Mesenchymal stem cell (in vitro differentiated cells and primary cell): ENCODE results near the gene FBXL20.

Experiments used
- DNase-seq: peaks from one replicate; pipeline ENCODE4 v3.0.0-alpha.2; 2013
- H2AFZ ChIP-seq: one replicate; pipeline ENCODE4 v1.6.1; 2013; ENCODE audit warnings: low read depth, mild to moderate bottlenecking, control low read depth, inconsistent platforms, low read length, moderate library complexity
- H2AK5ac ChIP-seq: 2 replicates; pipeline ENCODE4 v1.6.1; 2013; ENCODE audit warnings: low read length, moderate library complexity, mild to moderate bottlenecking, inconsistent platforms; ENCODE audit not compliant: severe bottlenecking
- H2BK120ac ChIP-seq: one replicate; pipeline ENCODE4 v1.6.1; 2013; ENCODE audit warnings: low read depth, mild to moderate bottlenecking, inconsistent platforms, low read length, moderate library complexity
- H2BK12ac ChIP-seq, 2 experiments: one replicate each; pipeline ENCODE4 v1.6.1; 2013; ENCODE audit warnings: inconsistent platforms in 2 of 2, low read length in 2 of 2, mild to moderate bottlenecking in 2 of 2, moderate library complexity in 2 of 2, control low read depth in 1 of 2
- H2BK15ac ChIP-seq: one replicate; pipeline ENCODE4 v1.6.1; 2013; ENCODE audit warnings: mild to moderate bottlenecking, low read depth, inconsistent platforms; ENCODE audit not compliant: poor library complexity, severe bottlenecking
- H2BK5ac ChIP-seq: 2 replicates; pipeline ENCODE4 v1.6.1; 2013; ENCODE audit warnings: low read depth, mild to moderate bottlenecking, low read length, control low read depth, inconsistent platforms; ENCODE audit not compliant: poor library complexity, severe bottlenecking
- H3K14ac ChIP-seq, 2 experiments: one replicate each; pipeline ENCODE4 v1.6.1; 2013; ENCODE audit warnings: inconsistent platforms in 2 of 2, low read length in 2 of 2, control low read depth in 1 of 2, mild to moderate bottlenecking in 1 of 2, moderate library complexity in 1 of 2
- H3K18ac ChIP-seq, 2 experiments: one replicate each; pipeline ENCODE4 v1.6.1; 2013; ENCODE audit warnings: inconsistent platforms in 2 of 2, low read length in 2 of 2, control low read depth in 1 of 2, low read depth in 1 of 2, mild to moderate bottlenecking in 1 of 2
- H3K23ac ChIP-seq, 2 experiments: one replicate each; pipeline ENCODE4 v1.6.1; 2013; ENCODE audit warnings: inconsistent platforms in 2 of 2, low read length in 2 of 2, mild to moderate bottlenecking in 2 of 2, moderate library complexity in 2 of 2, control low read depth in 1 of 2
- H3K27ac ChIP-seq: 2 replicates; pipeline ENCODE4 v1.5.1; 2013; ENCODE audit warnings: mild to moderate bottlenecking, moderate library complexity, low read length, control low read depth, inconsistent platforms; ENCODE audit not compliant: poor library complexity, severe bottlenecking
- H3K27me3 ChIP-seq, 2 experiments: 2 replicates each; pipeline versions ENCODE4 v1.6.1 to v1.7.0; 2013; ENCODE audit warnings: low read length in 2 of 2, mild to moderate bottlenecking in 2 of 2, moderate library complexity in 2 of 2, control low read depth in 1 of 2, inconsistent platforms in 1 of 2; ENCODE audit not compliant: control insufficient read depth in 1 of 2, insufficient read depth in 1 of 2
- H3K36me3 ChIP-seq, 2 experiments: 2 replicates each; pipeline versions ENCODE4 v1.6.1 to v1.7.0; 2013; ENCODE audit warnings: low read length in 2 of 2, control low read depth in 1 of 2, inconsistent platforms in 1 of 2, low read depth in 1 of 2, mild to moderate bottlenecking in 1 of 2; ENCODE audit not compliant: insufficient read depth in 2 of 2, control insufficient read depth in 1 of 2
- H3K4ac ChIP-seq, 2 experiments: one replicate each; pipeline ENCODE4 v1.6.1; 2013; ENCODE audit warnings: inconsistent platforms in 2 of 2, low read length in 2 of 2, mild to moderate bottlenecking in 2 of 2, moderate library complexity in 2 of 2, control low read depth in 1 of 2, low read depth in 1 of 2
- H3K4me1 ChIP-seq: 2 replicates; pipeline ENCODE4 v1.6.1; 2013; ENCODE audit warnings: low read depth, low read length, control low read depth; ENCODE audit not compliant: control insufficient read depth, insufficient read depth
- H3K4me2 ChIP-seq: 2 replicates; pipeline ENCODE4 v1.6.1; 2013; ENCODE audit warnings: low read length, mild to moderate bottlenecking, inconsistent platforms; ENCODE audit not compliant: poor library complexity, severe bottlenecking
- H3K4me3 ChIP-seq, 2 experiments: 2 replicates each; pipeline versions ENCODE4 v1.5.1 to v1.7.0; 2013; ENCODE audit warnings: low read length in 2 of 2, mild to moderate bottlenecking in 2 of 2, control low read depth in 1 of 2, low read depth in 1 of 2; ENCODE audit not compliant: insufficient read depth in 1 of 2
- H3K79me1 ChIP-seq: replicated peaks from 2 replicates; pipeline ENCODE4 v1.6.1; 2013; ENCODE audit warnings: mild to moderate bottlenecking, control low read depth, low read length, inconsistent platforms; ENCODE audit not compliant: poor library complexity, severe bottlenecking
- H3K9ac ChIP-seq: 2 replicates; pipeline ENCODE4 v1.7.0; 2013; ENCODE audit warnings: mild to moderate bottlenecking, low read length, moderate library complexity
- H3K9me3 ChIP-seq: 2 replicates; pipeline ENCODE4 v1.7.0; 2013; ENCODE audit warnings: mild to moderate bottlenecking, low read length; ENCODE audit not compliant: control insufficient read depth
- H4K8ac ChIP-seq: one replicate; pipeline ENCODE4 v1.6.1; 2013; ENCODE audit warnings: inconsistent platforms, mild to moderate bottlenecking, low read length, moderate library complexity
- H4K91ac ChIP-seq: one replicate; pipeline ENCODE4 v1.6.1; 2013; ENCODE audit warnings: mild to moderate bottlenecking, low read length, inconsistent platforms
- WGBS: methylation state at CpG from one replicate; pipeline ENCODE4 v1.1.7; 2013; ENCODE audit warnings: mixed read lengths; 5-methylcytosine and 5-hydroxymethylcytosine counted together

Gene FBXL20

GRCh38 chr17:39328815-39329214 lies 72.6 kb downstream of the FBXL20 start:
- no peak overlapping the region for H4K8ac ChIP-seq
- no peak overlapping the region for H2BK12ac ChIP-seq
- no peak overlapping the region for H3K9ac ChIP-seq
- no peak overlapping the region for H2AK5ac ChIP-seq
- no peak overlapping the region for H3K27ac ChIP-seq
- H2BK15ac ChIP-seq = no peak overlapping the region
- H3K4ac ChIP-seq = no peak overlapping the region
- no peak overlapping the region for H3K23ac ChIP-seq
- H3K36me3 ChIP-seq = no peaks in the 10 kb centered on the region
- H2BK120ac ChIP-seq = no peak overlapping the region
- peaks cover 6% of the 10 kb centered on the region for H3K79me1 ChIP-seq
- no peaks in the 10 kb centered on the region for H3K27me3 ChIP-seq
- no peak overlapping the region for H3K18ac ChIP-seq
- H3K14ac ChIP-seq = no peak overlapping the region
- no peak overlapping the region for H3K4me2 ChIP-seq
- H3K9me3 ChIP-seq = no peaks in the 10 kb centered on the region
- no peak overlapping the region for H2AFZ ChIP-seq
- WGBS = no CpG with 5 or more reads among the region's 1 CpG
- no peak overlapping the region for H4K91ac ChIP-seq
- H2BK5ac ChIP-seq = no peak overlapping the region
- DNase-seq = no peak
- no peak overlapping the region for H3K4me3 ChIP-seq
- H3K4me1 ChIP-seq = no peaks in the 10 kb centered on the region

- H3K9ac ChIP-seq = no peak overlapping the region
- DNase-seq = no peak
- H3K79me1 ChIP-seq = peaks cover 4% of the 10 kb centered on the region
- H4K8ac ChIP-seq = no peak overlapping the region
- H2BK12ac ChIP-seq = no peak overlapping the region
- no peak overlapping the region for H2AFZ ChIP-seq
- no peak overlapping the region for H2AK5ac ChIP-seq
- no peak overlapping the region for H3K4me2 ChIP-seq
- 93% methylated on average over 4 of the region's 4 CpGs for WGBS
- H3K23ac ChIP-seq = no peak overlapping the region
- H3K14ac ChIP-seq = no peak overlapping the region
- H3K4ac ChIP-seq = no peak overlapping the region
- no peak overlapping the region for H2BK15ac ChIP-seq
- no peak overlapping the region for H3K18ac ChIP-seq
- H3K4me1 ChIP-seq = no peaks in the 10 kb centered on the region
- no peaks in the 10 kb centered on the region for H3K27me3 ChIP-seq
- H3K36me3 ChIP-seq = no peaks in the 10 kb centered on the region
- no peak overlapping the region for H2BK5ac ChIP-seq
- H4K91ac ChIP-seq = no peak overlapping the region
- no peak overlapping the region for H2BK120ac ChIP-seq
- H3K9me3 ChIP-seq = no peaks in the 10 kb centered on the region
- no peak overlapping the region for H3K27ac ChIP-seq
- no peak overlapping the region for H3K4me3 ChIP-seq
These were observed 74.3 kb downstream of the FBXL20 start for GRCh38 chr17:39327109-39327508.

GRCh38 chr17:39325528-39326240 lies 75.7 kb downstream of the FBXL20 start:
- no peak overlapping the region for H2BK120ac ChIP-seq
- H3K4me1 ChIP-seq = no peaks in the 10 kb centered on the region
- H3K79me1 ChIP-seq = peaks cover 3% of the 10 kb centered on the region
- H3K14ac ChIP-seq = no peak overlapping the region
- H3K27me3 ChIP-seq = no peaks in the 10 kb centered on the region
- H2AFZ ChIP-seq = no peak overlapping the region
- H2BK5ac ChIP-seq = no peak overlapping the region
- no peak overlapping the region for H2AK5ac ChIP-seq
- no peak overlapping the region for H4K8ac ChIP-seq
- no peak overlapping the region for H3K18ac ChIP-seq
- H3K9ac ChIP-seq = no peak overlapping the region
- no peak overlapping the region for H3K27ac ChIP-seq
- H3K9me3 ChIP-seq = no peaks in the 10 kb centered on the region
- H3K4ac ChIP-seq = no peak overlapping the region
- no peak overlapping the region for H2BK15ac ChIP-seq
- 92% methylated on average over 4 of the region's 4 CpGs for WGBS
- H3K4me2 ChIP-seq = no peak overlapping the region
- H2BK12ac ChIP-seq = no peak overlapping the region
- H4K91ac ChIP-seq = no peak overlapping the region
- DNase-seq = no peak
- no peak overlapping the region for H3K4me3 ChIP-seq
- no peaks in the 10 kb centered on the region for H3K36me3 ChIP-seq
- H3K23ac ChIP-seq = no peak overlapping the region

DNA sequence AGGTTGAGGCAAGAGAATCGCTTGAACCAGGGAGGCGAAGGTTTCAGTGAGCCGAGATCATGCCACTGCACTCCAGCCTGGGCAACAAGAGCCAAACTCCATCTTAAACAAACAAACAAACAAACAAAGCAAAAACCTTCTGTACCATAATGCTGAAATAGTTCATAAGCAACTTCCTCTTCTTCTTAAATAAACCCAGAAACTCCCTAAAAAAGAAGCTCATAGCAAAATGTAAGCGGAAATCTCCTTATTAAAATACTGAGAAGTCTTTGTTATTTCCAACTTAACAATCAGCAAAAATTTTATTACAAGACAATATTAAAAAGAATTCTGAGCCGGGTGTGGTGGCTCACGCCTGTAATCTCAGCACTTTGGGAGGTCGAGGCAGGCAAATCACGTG lies 82.8 kb downstream of the FBXL20 start:
- H2BK12ac ChIP-seq = no peak overlapping the region
- no peaks in the 10 kb centered on the region for H3K27me3 ChIP-seq
- H3K14ac ChIP-seq = no peak overlapping the region
- no peak overlapping the region for H3K4ac ChIP-seq
- no peak overlapping the region for H4K8ac ChIP-seq
- H2BK5ac ChIP-seq = no peak overlapping the region
- no peak overlapping the region for H2AK5ac ChIP-seq
- no peak overlapping the region for H2BK120ac ChIP-seq
- peaks cover 3% of the 10 kb centered on the region for H3K79me1 ChIP-seq
- no peak overlapping the region for H3K23ac ChIP-seq
- no peaks in the 10 kb centered on the region for H3K9me3 ChIP-seq
- no peak overlapping the region for H3K18ac ChIP-seq
- H3K9ac ChIP-seq = no peak overlapping the region
- peaks cover 0 to 7% of the 10 kb centered on the region in 2 experiments for H3K36me3 ChIP-seq
- no peak overlapping the region for H4K91ac ChIP-seq
- no peak overlapping the region for H3K4me2 ChIP-seq
- no peak overlapping the region for H2AFZ ChIP-seq
- no peak overlapping the region for H3K27ac ChIP-seq
- DNase-seq = no peak
- H3K4me3 ChIP-seq = no peak overlapping the region
- WGBS = 94% methylated on average over 8 of the region's 8 CpGs
- no peaks in the 10 kb centered on the region for H3K4me1 ChIP-seq
- no peak overlapping the region for H2BK15ac ChIP-seq
